H9 (cell line): ENCODE results near the gene KRTAP19-3. TPM values are rescaled to one million over a fixed set of nuclear protein-coding genes. Genes with fewer than 3 reads are reported as not detected.

ENCODE experiments used
- DNase-seq: peaks from one replicate; pipeline ENCODE4 v3.0.0-alpha.2; 2017
- H2AFZ ChIP-seq: one replicate; pipeline ENCODE4 v1.6.1; 2013; ENCODE audit warnings: mild to moderate bottlenecking, low read length, control low read depth, moderate library complexity
- H2AK5ac ChIP-seq: 2 replicates; pipeline ENCODE4 v1.6.1; 2013; ENCODE audit warnings: low read length, control low read depth, mixed read lengths; ENCODE audit not compliant: insufficient read length
- H2BK120ac ChIP-seq: one replicate; pipeline ENCODE4 v1.6.1; 2013; ENCODE audit warnings: low read depth, mild to moderate bottlenecking, low read length, control low read depth, inconsistent platforms; ENCODE audit not compliant: poor library complexity, severe bottlenecking
- H2BK12ac ChIP-seq: 2 replicates; pipeline ENCODE4 v1.6.1; 2013; ENCODE audit warnings: low read length, control low read depth, mixed read lengths, low read depth; ENCODE audit not compliant: insufficient read length
- H2BK15ac ChIP-seq: 2 replicates; pipeline ENCODE4 v1.6.1; 2013; ENCODE audit warnings: low read depth, low read length, control low read depth
- H2BK20ac ChIP-seq: one replicate; pipeline ENCODE4 v1.6.1; 2013; ENCODE audit warnings: low read depth, mild to moderate bottlenecking, low read length, control low read depth, inconsistent platforms; ENCODE audit not compliant: poor library complexity, severe bottlenecking
- H2BK5ac ChIP-seq: 2 replicates; pipeline ENCODE4 v1.6.1; 2013; ENCODE audit warnings: low read length, control low read depth, mixed read lengths; ENCODE audit not compliant: insufficient read length
- H3K14ac ChIP-seq: 2 replicates; pipeline ENCODE4 v1.6.1; 2013; ENCODE audit warnings: low read length, control low read depth; ENCODE audit not compliant: insufficient read depth
- H3K18ac ChIP-seq: 2 replicates; pipeline ENCODE4 v1.6.1; 2013; ENCODE audit warnings: low read depth, mild to moderate bottlenecking, mixed read lengths, low read length, control low read depth; ENCODE audit not compliant: insufficient read length
- H3K23ac ChIP-seq: 2 replicates; pipeline ENCODE4 v1.6.1; 2013; ENCODE audit warnings: low read length, control low read depth, mixed read lengths, low read depth; ENCODE audit not compliant: insufficient read length
- H3K23me2 ChIP-seq: 2 replicates; pipeline ENCODE4 v1.6.1; 2013; ENCODE audit warnings: low read depth, mild to moderate bottlenecking, mixed read lengths, low read length, control low read depth; ENCODE audit not compliant: insufficient read length, poor library complexity, severe bottlenecking
- H3K27ac ChIP-seq: 2 replicates; pipeline ENCODE4 v1.5.1; 2013; ENCODE audit warnings: low read length, control low read depth, mixed read lengths, low read depth; ENCODE audit not compliant: insufficient read length
- H3K27me3 ChIP-seq: 2 replicates; pipeline ENCODE4 v1.6.1; 2013; ENCODE audit warnings: low read length, control low read depth, inconsistent platforms; ENCODE audit not compliant: insufficient read depth
- H3K4ac ChIP-seq: 2 replicates; pipeline ENCODE4 v1.6.1; 2013; ENCODE audit warnings: low read depth, mild to moderate bottlenecking, control low read depth, inconsistent platforms, low read length, moderate library complexity
- H3K4me1 ChIP-seq: 2 replicates; pipeline ENCODE4 v1.6.1; 2013; ENCODE audit warnings: low read length, control low read depth, inconsistent platforms; ENCODE audit not compliant: insufficient read depth
- H3K4me2 ChIP-seq: 2 replicates; pipeline ENCODE4 v1.6.1; 2013; ENCODE audit warnings: low read length, control low read depth, mixed read lengths; ENCODE audit not compliant: insufficient read length, insufficient read depth
- H3K56ac ChIP-seq: 2 replicates; pipeline ENCODE4 v1.6.1; 2013; ENCODE audit warnings: low read depth, mild to moderate bottlenecking, mixed read lengths, low read length, control low read depth; ENCODE audit not compliant: insufficient read length
- H3K79me1 ChIP-seq: 2 replicates; pipeline ENCODE4 v1.6.1; 2013; ENCODE audit warnings: low read depth, mild to moderate bottlenecking, moderate library complexity, low read length, control low read depth, inconsistent platforms; ENCODE audit not compliant: insufficient read depth, poor library complexity, severe bottlenecking
- H3K79me2 ChIP-seq: 2 replicates; pipeline ENCODE4 v1.6.1; 2013; ENCODE audit warnings: low read length, control low read depth, inconsistent platforms; ENCODE audit not compliant: insufficient read depth
- H3K9ac ChIP-seq: 2 replicates; pipeline ENCODE4 v1.6.1; 2013; ENCODE audit warnings: low read length, control low read depth, mixed read lengths; ENCODE audit not compliant: insufficient read length; ENCODE audit errors: extremely low read depth
- H3K9me3 ChIP-seq: one replicate; pipeline ENCODE4 v1.6.1; 2013; ENCODE audit warnings: low read depth, low read length, inconsistent platforms; ENCODE audit not compliant: control insufficient read depth
- H3T11ph ChIP-seq: one replicate; pipeline ENCODE4 v1.6.1; 2013; ENCODE audit warnings: mild to moderate bottlenecking, low read length, control low read depth, inconsistent platforms
- H4K20me1 ChIP-seq: one replicate; pipeline ENCODE4 v1.6.1; 2013; ENCODE audit not compliant: control insufficient read depth, insufficient read length, insufficient read depth
- H4K5ac ChIP-seq: 2 replicates; pipeline ENCODE4 v1.6.1; 2013; ENCODE audit warnings: low read depth, mild to moderate bottlenecking, mixed read lengths, low read length, control low read depth; ENCODE audit not compliant: insufficient read length
- H4K8ac ChIP-seq: replicated peaks from 2 replicates; pipeline ENCODE4 v1.6.1; 2013; ENCODE audit warnings: low read length, control low read depth, mixed read lengths, low read depth; ENCODE audit not compliant: insufficient read length
- H4K91ac ChIP-seq: 2 replicates; pipeline ENCODE4 v1.6.1; 2013; ENCODE audit warnings: low read depth, mild to moderate bottlenecking, moderate library complexity, mixed read lengths, low read length, control low read depth; ENCODE audit not compliant: insufficient read length
- H3K27ac Mint-ChIP-seq, 3 experiments: 2 replicates in 2 of 3; 3 replicates in 1 of 3; pipeline ENCODE4 v1.8.0; 2020 to 2021; ENCODE audit warnings: mixed read lengths in 3 of 3, mild to moderate bottlenecking in 1 of 3, moderate library complexity in 1 of 3
- H3K27me3 Mint-ChIP-seq: 2 replicates; pipeline ENCODE4 v1.8.0; 2021; ENCODE audit warnings: low read depth, mild to moderate bottlenecking, moderate library complexity, mixed read lengths
- H3K36me3 Mint-ChIP-seq, 3 experiments: 2 replicates in 2 of 3; 3 replicates in 1 of 3; pipeline ENCODE4 v1.8.0; 2020 to 2021; ENCODE audit warnings: low read depth in 3 of 3, mixed read lengths in 3 of 3; ENCODE audit not compliant: insufficient read depth in 1 of 3
- H3K4me1 Mint-ChIP-seq, 2 experiments: 2 replicates each; pipeline ENCODE4 v1.8.0; 2020; ENCODE audit warnings: mixed read lengths in 2 of 2
- H3K4me3 Mint-ChIP-seq, 2 experiments: 2 replicates in 1 of 2; 3 replicates in 1 of 2; pipeline ENCODE4 v1.8.0; 2020 to 2021; ENCODE audit warnings: mild to moderate bottlenecking in 2 of 2, mixed read lengths in 2 of 2, moderate library complexity in 1 of 2
- H3K9me3 Mint-ChIP-seq, 2 experiments: 2 replicates in 1 of 2; 3 replicates in 1 of 2; pipeline ENCODE4 v1.8.0; 2020; ENCODE audit warnings: mild to moderate bottlenecking in 2 of 2, mixed read lengths in 2 of 2, moderate library complexity in 1 of 2
- CTCF ChIP-seq: fragments of 200-600 bp; sonication (generic); conservative IDR thresholded peaks from 3 replicates; pipeline ENCODE4 v1.8.0; 2021; ENCODE audit warnings: antibody characterized with exemption, mild to moderate bottlenecking
- WGBS: extraction: QIAGEN DNeasy Blood & Tissue Kit; methylation state at CpG from one replicate; pipeline ENCODE4 v1.1.7; 2013; ENCODE audit warnings: missing lambda C conversion rate, low lambda C conversion rate, mixed read lengths; ENCODE audit not compliant: insufficient read length; ENCODE audit errors: extremely low coverage; 5-methylcytosine and 5-hydroxymethylcytosine counted together
- total RNA-seq: library from RNA; stranded (reverse); gene quantifications from 2 replicates; pipeline ENCODE4 v1.2.1, GENCODE V29; 2021

KRTAP19-3 gene
- total RNA-seq, 1 experiment from 2014 or later: not detected

GRCh38 chr21:30448514-30448913, 43.3 kb downstream of the KRTAP19-3 start:
- no peaks in the 10 kb centered on the region for H3K9me3 Mint-ChIP-seq
- no peak overlapping the region for H3K27ac Mint-ChIP-seq
- no CpG with 5 or more reads among the region's 3 CpGs for WGBS
- Histone ChIP-seq H2BK5ac (no peak overlapping the region), H4K91ac (no peak overlapping the region), H3K79me2 (no peaks in the 10 kb centered on the region), H3K4me2 (no peak overlapping the region), H3K27ac (no peak overlapping the region), H4K5ac (no peak overlapping the region), H3K27me3 (no peaks in the 10 kb centered on the region), H3K14ac (no peak overlapping the region), H2AFZ (no peak overlapping the region), H2BK20ac (no peak overlapping the region), H3K56ac (no peak overlapping the region), H3K4me1 (peaks cover 3% of the 10 kb centered on the region; the same call in 1 of the 2 replicates), H3K79me1 (no peaks in the 10 kb centered on the region), H2BK120ac (no peak overlapping the region), H3K9ac (no peak overlapping the region), H2AK5ac (no peak overlapping the region), H3T11ph (no peak overlapping the region), H3K9me3 (no peaks in the 10 kb centered on the region), H3K18ac (no peak overlapping the region), H2BK15ac (no peak overlapping the region), H4K8ac (no peak overlapping the region), H2BK12ac (no peak overlapping the region), H3K4ac (no peak overlapping the region), H4K20me1 (no peaks in the 10 kb centered on the region), H3K23ac (no peak overlapping the region), H3K23me2 (no peaks in the 10 kb centered on the region)
- no peaks in the 10 kb centered on the region for H3K27me3 Mint-ChIP-seq
- TF ChIP-seq CTCF: no peak
- H3K4me3 Mint-ChIP-seq: no peak overlapping the region
- H3K36me3 Mint-ChIP-seq: peaks cover 0 to 4% (median 0%) of the 10 kb centered on the region in 3 experiments; a peak in 1 of 7 replicates
- DNase-seq: no peak
- peaks cover 8 to 16% of the 10 kb centered on the region in 2 experiments for H3K4me1 Mint-ChIP-seq
